ENCODE results near the gene PLPP2.

- no peak for TF ChIP-seq CTCF (conservative IDR thresholded peaks at IDR 0.05)
- TF ChIP-seq EZH2 (IDR thresholded peaks at IDR 0.05; ENCODE audit: low read depth) = no peak
These were observed 9.2 kb downstream of the PLPP2 start for GRCh38 chr19:281992-282391.

Data from PC-9 (cell line).